HG03025 (cell line): ENCODE data around the gene SLC35D1.
"Not testable (repeated sequence)": the region's sequence is repeated elsewhere in the genome, so short reads cannot be mapped to it uniquely, and the experiment has no call there.

Experiments
- ATAC-seq: cut with Tn5 transposase; IDR thresholded peaks from one replicate; pipeline ENCODE4 v1.9.1; 2021; ENCODE audit warnings: mild to moderate bottlenecking, moderate library complexity; ENCODE audit not compliant: unreplicated experiment, low FRiP score

Gene SLC35D1

DNA sequence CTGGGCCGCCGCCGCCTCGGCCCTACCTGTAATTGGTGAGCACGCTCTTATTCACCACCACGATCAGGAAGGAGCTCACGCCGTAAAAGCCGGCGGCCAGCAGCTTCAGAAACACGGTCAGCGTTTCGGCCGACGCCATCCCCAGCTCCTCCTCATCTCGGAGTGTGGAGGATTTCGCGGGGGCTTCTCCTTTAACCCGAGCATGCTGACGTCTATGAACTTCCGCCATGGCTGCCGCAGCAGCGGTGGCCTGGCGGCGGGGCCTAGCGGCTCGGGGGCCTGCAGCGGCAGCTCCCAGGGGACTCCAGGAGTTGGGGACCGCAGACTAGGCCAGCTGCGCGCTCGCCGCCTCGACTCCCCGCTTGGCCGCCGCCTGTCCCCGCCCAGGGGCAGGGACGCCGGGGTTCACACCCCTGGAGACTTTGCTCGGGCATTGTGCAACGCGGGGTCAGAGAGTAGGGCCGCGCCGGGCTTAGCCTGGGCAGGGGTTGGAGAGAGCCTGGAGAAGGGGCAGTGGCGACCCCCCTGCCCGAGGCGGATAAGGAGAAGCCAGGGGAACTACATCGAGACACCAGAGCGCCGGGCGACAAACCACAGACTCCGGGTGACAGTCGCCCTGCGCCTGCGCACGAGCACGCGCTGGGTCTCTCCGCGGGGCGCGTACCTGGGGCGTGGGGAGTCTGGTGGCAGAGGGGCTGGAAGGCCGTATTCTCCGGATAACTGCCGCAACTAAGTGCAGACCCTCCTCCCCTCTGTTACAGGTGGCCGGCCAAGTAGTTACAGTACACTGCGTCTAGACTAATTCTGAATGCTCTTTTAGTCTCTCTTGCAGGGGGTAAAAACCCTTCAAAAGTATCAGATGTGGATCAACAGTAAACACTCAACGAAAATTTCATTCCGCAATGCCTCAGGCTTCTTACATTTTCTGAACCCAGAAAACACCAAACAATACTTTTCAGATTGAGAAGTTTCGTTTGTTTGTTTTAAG, at the start of gene SLC35D1:
Gene SLC35D1 (minus strand): TSS at position 364 of the 988 bp plus-strand sequence. CDS start 135 bp downstream, at position 229.
- peak; percentile 79 for ATAC-seq

DNA sequence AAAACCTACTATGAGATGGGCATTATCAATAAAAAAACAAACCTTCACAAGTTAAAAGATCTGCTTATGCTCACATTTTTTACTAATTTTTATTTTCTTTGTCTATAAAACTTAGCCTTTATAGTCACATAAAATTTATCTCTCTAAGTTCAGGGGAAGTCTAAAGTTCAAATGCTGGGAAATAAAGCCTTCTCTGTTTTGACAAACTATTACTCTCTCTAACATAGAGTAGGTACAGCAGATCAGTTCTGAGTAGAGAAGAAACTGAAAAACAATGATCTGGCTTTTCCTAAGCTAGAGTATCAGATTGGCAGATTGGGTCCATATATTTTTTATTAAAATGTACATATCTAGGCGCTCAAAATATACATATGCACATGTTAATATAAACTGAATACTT, 49.6 kb upstream of the SLC35D1 start:
- no peak for ATAC-seq

DNA sequence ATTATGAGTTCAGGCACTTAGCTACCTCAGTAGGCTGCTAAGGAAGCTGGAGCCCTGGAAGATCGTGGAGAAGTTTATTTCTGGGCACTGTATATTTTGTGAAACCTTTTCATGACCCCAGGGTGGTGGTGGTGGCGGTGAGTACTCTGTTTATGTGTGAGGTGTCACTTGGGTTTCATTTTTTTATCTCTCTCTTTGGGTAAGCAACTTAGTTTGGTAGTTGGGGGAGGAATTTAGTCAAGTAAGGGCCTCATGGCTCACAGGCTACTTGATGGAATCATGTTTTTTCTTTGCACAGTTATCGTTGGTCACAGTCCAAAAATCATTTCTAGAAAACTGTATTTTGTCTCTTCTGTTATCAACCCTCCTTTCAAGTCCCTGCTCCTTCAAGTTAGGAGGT, 46.9 kb upstream of the SLC35D1 start:
- no peak for ATAC-seq

DNA sequence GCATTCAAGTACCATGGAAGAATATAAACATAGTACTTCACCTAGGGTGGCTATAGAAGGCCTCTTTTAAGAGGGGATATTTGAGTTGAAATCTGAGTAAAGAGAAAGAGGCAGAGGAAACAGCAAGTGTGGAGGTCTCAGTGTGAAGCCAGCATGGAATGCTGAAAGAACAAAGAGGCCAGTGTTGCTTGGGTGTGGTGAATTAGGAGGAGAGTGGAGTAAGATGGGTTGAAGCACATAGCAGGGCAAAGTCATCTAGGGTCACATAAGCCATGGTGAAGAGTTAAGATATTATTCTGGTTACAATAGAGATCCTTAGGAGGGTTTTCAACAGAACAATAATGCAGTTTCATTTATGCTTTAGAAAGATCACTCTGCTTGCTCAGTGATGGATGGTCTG, 43.4 kb upstream of the SLC35D1 start:
- ATAC-seq = no peak

DNA sequence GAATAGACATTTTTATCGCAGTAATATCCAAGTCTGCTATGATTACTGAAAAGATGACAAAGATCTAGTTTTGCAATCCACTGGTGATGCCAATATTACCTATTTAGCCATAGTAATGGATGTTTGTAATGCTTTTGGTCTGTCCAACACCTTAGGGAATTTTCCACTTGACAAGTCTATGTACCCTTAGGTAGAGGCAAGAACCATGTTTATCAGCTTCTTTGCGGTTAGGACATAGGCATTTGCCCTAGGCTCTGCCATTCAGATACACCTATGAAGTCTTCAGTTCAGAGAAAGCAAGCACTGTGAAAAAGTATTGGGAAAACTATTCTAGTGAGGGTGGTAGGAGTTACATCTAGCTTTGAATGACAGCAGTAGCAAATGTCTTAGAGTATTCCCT, 40.2 kb upstream of the SLC35D1 start:
- no peak for ATAC-seq

DNA sequence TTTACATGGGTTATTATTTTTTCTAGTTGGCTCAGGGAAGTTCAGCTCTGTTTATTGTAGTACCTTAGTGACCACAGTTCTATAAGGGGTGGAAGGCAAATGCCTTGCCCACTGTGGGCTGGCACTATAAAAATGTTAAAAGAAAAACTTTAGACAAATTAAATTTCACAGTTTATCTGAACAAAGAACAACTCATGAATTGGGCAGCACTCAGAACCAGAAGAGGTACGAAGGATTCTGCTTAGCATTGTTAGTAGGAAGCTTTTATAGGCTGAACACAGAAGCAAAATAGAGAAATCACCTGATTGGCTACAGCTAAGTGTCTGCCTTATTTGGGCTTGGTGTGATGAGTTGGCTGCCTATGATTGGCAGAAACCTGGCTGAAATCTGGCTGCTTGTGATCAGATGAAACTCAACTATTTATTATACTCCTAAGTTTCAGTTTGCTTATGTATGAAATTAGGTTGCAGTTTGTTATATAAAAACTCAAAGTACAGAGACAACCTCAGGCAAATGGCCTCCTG, 35.8 kb upstream of the SLC35D1 start:
- no peak for ATAC-seq

DNA sequence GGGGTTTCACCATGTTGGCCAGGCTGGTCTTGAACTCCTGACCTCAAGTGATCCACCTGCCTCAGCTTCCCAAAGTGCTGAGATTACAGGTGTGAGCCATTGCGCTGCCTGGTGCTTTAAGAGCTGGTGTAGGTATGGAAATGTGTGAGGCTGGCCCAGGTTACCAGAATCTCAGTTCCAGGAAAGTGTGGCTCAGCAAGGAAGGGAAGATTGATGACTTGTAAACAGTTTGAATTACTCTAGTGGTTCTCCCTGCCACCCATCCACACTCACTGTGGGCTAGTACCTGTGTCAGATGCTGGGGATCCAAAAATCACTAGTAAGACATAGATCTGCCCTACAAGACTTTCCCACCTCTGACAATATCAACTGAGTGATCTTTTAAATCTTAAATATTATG, 34.5 kb upstream of the SLC35D1 start:
- no peak for ATAC-seq

DNA sequence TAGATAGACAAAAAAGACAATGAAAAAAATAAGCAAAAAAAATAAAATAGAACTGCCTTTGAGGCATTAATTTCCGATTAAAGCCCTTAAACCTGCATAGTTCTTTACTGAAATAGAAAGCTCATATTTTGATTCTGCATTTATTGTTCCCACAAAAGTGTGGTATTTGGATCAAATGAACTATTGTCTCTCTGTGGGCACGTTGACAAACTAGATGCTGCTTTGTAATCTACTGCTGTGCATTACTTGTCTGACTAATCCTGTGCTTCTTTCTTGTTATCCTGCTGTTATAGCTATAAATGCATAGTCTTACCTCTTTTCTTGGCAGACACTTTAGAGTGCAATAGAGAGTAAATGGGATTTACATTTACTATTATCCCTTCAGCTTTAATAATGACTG, 31.4 kb upstream of the SLC35D1 start:
- no peak for ATAC-seq

DNA sequence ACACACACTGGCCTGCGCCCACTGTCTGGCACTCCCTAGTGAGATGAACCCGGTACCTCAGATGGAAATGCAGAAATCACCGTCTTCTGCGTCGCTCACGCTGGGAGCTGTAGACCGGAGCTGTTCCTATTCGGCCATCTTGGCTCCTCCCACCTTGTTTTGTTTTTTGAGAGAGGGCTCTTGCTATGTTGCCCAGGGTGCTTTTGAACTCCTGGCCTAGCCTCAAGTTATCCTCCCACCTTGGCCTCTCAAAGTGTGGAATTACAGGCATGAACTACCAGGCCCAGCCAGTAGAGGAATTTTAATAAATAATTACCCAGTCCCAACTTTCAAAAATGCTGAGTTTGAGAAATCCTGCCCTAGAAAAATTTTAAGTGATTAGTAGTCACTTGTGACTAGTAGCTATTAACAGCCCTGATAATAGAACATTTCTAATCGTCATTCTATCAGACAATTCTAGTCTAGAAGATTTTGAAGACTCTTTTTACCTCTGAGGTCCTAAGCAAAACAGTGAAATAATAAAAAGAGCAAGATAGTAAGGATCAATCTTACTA, 30.9 kb upstream of the SLC35D1 start:
- no peak for ATAC-seq

DNA sequence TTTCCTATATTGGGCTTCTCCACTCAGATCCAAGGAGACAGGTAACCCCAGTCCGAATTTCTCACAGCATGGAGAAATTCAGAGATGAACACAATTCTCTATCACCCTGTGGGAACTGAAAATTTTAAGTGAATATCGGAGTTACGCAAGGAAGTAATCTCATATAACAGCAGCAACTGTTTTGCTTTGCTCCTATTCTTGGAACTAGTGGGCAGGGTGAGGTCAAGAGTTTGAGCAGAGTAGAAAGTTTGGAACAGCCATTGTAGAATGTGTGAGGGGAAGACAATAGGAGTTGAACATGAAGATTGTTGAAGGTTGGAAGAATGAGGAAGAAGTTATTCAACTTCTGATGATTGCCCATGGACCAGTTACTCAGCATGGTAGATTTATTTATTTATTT, 24.3 kb upstream of the SLC35D1 start:
- no peak for ATAC-seq

DNA sequence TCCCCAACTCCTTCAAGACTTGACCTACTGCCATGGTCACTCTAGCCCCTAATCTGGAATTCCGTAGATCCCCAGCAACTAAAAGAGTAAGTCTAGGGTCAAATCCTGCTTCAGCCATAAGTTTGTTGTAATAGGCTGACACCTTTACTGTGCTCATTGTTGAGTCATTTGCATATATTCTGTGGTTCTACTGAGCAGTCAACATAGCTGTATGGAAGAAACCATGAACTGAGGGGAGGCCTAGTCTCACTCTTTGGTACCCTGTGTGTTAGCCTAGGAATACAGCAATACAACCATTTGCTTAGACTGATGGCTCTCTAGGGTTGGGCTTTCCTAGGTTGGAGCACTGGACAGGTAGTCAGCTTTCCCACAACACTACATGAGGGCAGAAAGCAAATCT, 23.6 kb upstream of the SLC35D1 start:
- ATAC-seq = no peak

DNA sequence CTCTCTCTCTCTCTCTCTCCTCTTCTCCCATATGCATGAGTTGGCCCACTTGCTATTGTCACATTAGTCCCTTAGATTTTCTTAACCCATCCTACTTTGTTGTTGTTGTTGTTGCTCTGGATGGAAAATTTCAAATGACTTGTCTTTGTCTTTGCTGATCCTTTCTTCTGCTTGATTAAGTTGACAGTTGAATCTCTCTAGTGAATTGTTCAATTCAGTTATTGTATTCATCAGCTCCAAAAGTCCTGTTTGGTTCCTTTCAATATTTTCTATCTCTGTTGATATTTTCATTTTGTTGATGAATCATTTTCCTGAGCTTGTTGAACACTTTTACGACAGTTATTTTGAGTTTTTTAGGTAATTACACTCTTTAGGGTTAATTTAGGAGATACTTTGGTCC, 18.8 kb upstream of the SLC35D1 start:
- ATAC-seq = no peak

DNA sequence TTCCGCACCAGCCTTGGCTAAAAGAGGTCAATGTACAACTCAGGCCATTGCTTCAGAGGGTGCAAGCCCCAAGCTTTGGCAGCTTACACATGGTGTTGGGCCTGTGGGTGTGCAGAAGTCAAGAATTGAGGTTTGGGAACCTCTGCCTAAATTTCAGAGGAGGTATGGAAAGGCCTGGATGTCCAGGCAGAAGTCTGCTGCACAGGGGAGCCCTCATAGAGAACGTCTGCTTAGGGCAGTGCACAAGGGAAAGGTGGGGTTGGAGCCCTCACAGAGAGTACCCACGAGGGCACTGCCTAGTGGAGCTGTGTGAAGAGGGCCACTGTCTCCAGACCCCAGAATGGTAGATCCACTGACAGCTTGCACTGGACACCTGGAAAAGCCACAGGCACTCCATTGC, 13.7 kb upstream of the SLC35D1 start:
- ATAC-seq = not testable (repeated sequence)

DNA sequence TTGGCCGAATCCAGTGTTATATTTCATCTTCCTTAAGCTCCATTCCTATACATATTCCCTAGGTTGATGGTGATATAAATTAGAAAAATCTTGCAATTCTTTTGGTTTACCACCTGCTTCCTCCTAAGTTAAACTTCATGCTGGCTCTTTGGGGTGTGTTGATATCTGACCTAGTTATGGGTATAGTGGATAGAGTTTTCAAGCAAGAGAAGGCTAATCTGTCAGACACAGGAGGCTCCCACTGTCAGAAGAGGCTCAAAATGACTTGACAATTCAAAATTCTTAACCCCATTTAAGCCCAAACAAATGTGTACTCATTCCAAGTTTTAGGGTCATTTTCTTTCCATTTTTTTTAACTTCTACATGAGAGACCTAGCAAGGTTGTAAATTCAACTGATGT, 8.5 kb upstream of the SLC35D1 start:
- no peak for ATAC-seq

DNA sequence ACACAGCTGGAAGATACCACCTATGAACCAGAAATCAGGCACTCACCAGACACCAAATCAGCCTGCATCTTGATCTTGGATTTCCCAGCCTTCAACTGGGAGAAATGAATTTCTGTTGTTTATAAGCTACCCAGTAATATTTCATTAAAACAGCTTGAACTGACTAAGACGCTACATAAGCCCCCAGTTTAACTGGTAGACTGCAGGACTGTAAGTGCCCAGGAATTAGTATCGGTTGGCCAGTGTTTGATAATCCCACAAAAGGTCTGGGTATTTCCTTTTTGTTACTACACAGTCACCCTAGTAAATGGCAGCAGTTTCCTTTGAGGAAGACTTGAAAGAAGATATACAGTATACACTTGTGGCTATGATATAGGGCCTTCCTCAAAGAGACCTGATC, 7.3 kb upstream of the SLC35D1 start:
- no peak for ATAC-seq

DNA sequence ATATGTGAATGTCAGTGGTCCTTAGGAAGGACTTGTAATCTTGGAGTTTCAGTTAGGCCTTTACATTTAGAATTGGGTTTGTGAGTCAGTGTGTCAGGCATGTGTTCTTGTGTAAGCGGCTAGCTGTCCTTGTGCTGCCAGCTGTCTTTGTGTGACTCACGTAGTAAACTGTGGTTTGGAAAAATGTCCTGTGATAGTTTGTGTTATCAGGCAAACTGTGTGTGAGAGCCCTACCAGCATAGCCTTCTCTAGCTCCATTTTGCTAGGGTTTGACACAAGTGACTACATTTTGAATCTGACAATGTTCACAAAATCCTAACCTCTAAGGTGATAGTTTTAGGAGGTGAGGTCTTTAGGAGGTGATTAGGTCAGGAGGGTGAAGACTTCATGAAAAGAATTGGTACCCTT, 6.9 kb upstream of the SLC35D1 start:
- ATAC-seq = no peak

DNA sequence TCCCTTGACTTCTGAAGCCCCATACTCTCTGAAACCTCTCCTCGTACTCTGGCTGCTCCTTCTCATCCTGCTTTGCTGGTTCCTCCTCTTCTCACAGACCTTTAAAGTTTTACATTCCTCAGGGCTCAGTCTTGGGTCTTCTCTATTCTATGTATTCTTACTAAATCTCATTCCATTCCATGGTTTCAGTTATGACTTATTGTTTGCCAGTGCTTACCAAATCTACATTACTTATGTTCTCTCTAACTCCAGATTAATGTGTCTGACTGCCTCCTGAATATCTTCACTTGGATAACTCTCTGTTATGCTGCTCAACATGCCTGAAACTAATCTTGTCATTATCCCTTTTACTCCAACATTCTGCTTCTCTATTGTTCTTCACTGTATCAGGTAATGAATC, 5.4 kb upstream of the SLC35D1 start:
- ATAC-seq = no peak

DNA sequence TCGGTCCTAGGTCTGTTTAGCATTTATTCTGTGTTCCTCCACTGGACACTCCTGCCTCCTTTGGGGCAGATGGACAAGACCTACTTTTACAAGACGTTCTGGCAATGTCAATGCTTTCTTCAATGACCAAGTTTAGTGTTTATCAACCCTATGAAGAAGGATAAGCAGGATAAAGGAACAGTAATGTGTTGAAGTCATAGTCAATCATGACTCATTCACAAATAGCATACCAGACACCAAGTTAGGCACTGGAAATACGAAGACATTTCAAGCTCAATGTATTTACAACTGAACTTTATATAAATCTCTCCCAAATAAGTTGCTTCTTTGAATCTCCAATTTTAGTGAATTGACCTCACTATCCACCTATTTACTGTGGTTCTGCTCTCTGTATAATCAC, 4.8 kb upstream of the SLC35D1 start:
- ATAC-seq = no peak

DNA sequence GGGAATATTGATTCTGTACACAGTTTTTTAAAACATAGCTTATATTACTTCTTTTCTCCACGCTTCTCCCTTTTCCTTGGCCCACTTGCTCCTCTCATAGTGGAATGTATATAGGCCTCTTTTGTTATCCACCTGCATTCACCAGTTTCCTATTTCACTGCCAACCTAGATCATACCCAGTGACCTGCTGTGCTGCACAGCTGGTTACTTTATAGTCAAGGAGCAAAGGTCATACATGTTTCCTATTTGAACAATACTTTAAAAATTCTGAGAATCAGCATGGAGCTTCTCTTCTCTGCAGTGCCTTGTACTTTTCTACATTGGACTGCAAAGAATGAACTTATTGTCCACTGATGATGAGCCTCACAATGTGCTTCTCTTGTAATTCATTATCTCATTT, 4.3 kb upstream of the SLC35D1 start:
- no peak for ATAC-seq

DNA sequence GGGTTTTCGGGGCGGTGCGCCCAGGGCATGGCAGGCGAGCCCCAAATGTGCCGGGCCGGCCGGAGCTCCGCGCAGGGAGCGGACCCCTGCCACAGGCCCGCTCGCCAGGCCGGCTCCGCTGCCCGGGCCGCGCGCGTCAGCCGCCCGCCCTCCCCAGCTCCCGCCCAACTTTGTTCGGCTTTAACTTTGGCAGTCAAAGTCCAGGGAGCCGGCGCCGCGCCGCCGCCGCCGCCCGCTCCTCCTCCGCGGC, 488 bp downstream of the SLC35D1 start:
- ATAC-seq = peak; percentile 36

DNA sequence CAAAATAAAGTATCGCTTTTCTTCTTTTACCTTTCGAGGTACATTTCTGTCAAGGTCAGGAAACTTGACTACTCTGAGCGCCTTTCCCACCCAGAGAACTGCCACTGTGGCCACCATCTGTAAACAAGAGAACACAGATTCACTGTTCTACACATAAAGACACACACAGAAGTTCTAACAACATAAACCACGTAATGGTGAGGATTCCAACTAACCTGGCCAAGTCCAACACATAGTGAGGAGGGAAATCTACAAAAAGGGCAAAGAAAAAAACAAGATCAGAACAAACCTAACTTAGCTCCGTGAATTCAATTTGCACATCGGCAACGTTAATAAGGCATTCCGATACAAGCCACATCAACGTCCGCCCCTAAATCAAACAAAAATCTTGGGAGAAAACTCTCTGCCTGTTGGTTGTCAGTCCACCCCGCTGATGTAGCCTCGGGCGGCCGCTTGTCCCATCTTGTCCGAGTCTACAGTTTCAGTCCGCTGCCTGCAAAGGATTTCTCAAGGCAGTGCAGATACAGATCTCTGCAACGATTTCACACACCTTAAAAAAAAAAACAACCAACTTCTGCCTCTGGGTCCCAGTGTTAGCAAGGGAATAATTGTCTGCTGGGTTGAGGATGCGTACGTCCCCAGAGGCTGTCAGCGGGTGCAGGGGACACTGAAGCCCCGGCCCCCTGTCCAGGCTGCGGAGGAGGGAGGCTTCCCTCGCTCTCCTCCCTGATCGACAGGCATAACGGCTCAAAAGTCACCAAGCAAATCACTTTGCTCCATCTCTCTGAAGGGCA, 1.0 kb downstream of the SLC35D1 start:
- peak; percentile 39 for ATAC-seq
